Left cardiac atrium (tissue), 2 donors: Measurements from ENCODE around the gene EIF1AX. TPM values are rescaled to one million over a fixed set of nuclear protein-coding genes. Genes with fewer than 3 reads are reported as not detected.

Experiments
- total RNA-seq, 2 donors: library from RNA; stranded (reverse); fragmentation: NEBNext Ultra II Directional; extraction: Animal tissue kit (Norgen Biotek cat#: 25700); gene quantifications; one replicate each; pipeline ENCODE4 v1.2.1, GENCODE V29; 2021
- donor health status: DM: no; HTN: yes; CAD: no; lungs with severe emphysema.
- donor health status: DM: yes; HTN: yes; CAD: no.

EIF1AX gene
- total RNA-seq, 2 donors from 2014 or later = 53.2 to 88.5 TPM

Other genes with a start within 250 kb of the EIF1AX start
- gene BCLAF3, start 150.8 kb downstream of the EIF1AX start, total RNA-seq = 1 to 10 TPM; 6.5 to 6.9 TPM
- gene MAP7D2, start 24.9 kb downstream of the EIF1AX start, total RNA-seq = under 1 TPM; 0.50 to 0.60 TPM
- 10 to 100 TPM; 31.0 to 36.3 TPM for gene RPS6KA3, start 125.1 kb upstream of the EIF1AX start, total RNA-seq